Stimulated activated CD8-positive, alpha-beta memory T cell treated with anti-CD3 and anti-CD28 coated beads, Interleukin-2, amount 100 ng/mL, for 48 hours (primary cell): ENCODE data around the gene ST3GAL3.

Experiments
- DNase-seq, 2 donors: peaks; one replicate each; pipeline ENCODE4 v3.0.0-alpha.2; 2020; ENCODE audit warnings: low read depth in 2 of 2

The ST3GAL3 gene

DNA sequence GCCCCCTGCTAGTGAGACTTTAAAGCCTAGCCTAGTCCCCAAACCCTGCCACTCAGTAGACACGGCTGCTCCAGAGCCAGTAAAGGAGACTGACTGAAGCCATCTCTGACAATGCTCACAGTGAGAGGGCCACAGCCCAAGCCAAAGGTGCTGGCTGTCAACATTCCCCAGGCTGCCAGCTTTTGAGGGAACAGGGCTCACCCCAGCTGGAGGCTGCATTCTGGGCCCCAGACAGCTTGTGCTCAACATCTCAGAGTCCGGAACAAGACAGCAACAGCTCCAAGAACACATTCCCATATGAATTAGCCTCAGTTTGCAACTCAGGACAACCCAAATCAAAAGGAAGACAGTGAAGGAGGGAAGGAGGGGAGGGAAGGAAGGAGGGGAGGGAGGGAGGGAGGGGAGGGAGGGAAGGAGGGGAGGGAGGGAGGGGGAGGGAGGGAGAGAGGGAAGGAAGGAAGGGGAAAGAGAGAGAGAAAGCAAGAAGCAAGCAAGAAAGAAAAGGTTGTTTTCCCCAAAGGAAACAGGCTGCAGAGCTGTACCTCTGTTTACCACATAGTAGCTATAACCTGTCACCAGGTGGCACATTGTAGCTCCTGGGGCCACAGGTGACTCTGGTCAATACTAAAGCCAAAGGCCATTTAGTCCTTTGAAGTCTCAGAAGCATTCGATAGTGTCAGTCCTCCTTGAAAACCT is 231.7 kb downstream of the ST3GAL3 start:
- no peak for DNase-seq

- DNase-seq, result no peak
These were observed 235.1 kb downstream of the ST3GAL3 start for GRCh38 chr1:43942411-43942810.

- no peak for DNase-seq
These were observed 237.5 kb downstream of the ST3GAL3 start for GRCh38 chr1:43944860-43945259.

- no peak for DNase-seq
These were observed 238.4 kb downstream of the ST3GAL3 start for GRCh38 chr1:43945674-43946235.

GRCh38 chr1:43946236-43947060 is 239.1 kb downstream of the ST3GAL3 start, which contains the start of gene IPO13:
TSS of gene IPO13 (plus strand) at chr1:43946950. CDS start at chr1:43947601, 651 bp downstream.
- DNase-seq, result peak; percentile 92 to 95

DNA sequence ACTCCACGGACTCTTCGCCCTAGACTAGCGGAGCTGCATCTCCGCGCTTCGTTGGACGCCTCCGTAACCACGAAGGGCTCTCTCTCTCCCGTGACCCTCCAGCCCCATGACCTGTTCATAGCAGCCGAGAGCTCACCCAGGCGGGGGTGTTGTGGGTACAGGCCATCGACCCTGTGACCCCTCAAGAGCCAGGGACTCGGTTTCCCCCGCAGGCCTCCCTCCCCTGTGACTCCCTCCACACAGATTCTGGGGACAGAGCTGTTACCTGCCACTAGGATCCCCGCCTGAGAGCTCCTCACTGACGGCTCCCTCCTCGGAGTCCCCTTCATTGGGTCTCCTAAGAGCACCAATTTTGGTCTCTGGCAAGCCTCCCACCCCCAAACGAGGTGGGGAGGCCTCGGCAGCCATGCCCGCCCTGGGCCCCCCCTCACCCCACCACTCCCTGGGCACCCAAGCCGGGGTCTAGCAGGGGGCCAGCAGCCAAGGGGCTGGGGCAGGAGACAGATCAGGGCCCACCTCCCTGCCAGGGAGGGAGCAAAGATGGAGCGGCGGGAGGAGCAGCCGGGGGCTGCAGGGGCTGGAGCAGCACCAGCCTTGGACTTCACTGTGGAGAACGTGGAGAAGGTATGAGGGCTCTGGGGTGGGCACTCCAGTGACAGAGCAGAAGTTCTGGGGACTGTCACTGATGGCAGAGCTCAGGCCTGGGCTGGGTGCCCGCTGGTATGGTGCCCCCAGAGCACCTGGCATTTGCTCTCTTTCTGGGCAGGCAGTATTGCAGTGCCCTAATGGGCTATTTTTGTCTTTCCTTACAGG is 239.9 kb downstream of the ST3GAL3 start:
- no peak for DNase-seq

- no peak for DNase-seq
These were observed 240.6 kb downstream of the ST3GAL3 start for GRCh38 chr1:43947874-43948437.

DNA sequence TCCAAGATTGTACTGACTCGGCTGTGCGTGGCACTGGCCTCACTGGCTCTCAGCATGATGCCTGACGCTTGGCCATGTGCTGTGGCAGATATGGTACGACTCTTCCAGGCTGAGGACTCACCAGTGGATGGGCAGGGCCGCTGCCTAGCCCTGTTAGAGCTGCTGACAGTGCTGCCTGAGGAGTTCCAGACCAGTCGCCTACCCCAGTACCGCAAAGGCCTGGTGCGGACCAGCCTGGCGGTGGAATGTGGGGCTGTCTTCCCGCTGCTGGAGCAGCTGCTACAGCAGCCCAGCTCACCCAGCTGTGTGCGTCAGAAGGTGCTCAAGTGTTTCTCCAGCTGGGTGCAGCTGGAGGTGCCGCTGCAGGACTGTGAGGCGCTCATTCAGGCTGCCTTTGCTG is 242.3 kb downstream of the ST3GAL3 start:
- DNase-seq, result no peak

GRCh38 chr1:43951021-43951985 is 244.0 kb downstream of the ST3GAL3 start:
- DNase-seq, result no peak

GRCh38 chr1:43952731-43953346 is 245.5 kb downstream of the ST3GAL3 start:
- DNase-seq, result no peak

DNA sequence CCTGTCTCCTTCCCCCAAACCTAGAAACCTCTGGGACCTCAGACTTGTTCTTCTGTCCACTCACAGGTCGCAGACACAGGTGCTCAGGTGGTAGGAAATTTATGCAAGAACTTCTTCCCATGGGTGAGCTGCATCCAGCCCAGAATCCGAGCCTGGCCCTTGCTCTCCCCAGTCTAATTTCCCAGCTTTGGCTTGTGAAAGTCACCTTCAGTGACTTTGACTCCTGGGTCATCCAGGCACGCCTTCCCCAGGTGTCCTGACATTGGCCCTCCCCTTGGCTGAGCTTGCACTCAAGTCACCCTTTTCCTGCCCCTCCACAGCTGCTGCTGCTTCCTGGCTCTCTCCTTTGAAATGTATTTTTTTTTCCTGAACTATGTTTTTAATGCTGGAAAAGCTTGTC is 246.0 kb downstream of the ST3GAL3 start:
- no peak for DNase-seq

- no peak for DNase-seq
These were observed 246.7 kb downstream of the ST3GAL3 start for GRCh38 chr1:43954036-43954435.

DNA sequence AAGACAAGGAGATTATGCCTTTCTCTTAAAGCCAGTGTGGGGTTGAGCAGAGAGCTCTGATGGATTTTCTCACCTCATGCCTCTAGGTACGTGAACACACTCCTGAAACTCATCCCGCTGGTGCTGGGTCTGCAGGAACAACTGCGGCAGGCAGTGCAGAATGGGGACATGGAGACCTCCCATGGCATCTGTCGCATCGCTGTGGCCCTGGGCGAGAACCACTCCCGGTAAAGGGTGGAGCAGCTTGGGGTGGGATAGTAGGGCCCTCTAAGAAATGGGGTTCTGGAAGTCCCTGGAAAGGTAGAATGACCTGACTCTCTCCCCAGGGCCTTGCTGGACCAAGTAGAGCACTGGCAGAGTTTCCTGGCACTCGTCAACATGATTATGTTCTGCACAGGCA is 248.9 kb downstream of the ST3GAL3 start:
- DNase-seq, result no peak

GRCh38 chr1:43957407-43958040 is 250.2 kb downstream of the ST3GAL3 start:
- DNase-seq, result no peak

DNA sequence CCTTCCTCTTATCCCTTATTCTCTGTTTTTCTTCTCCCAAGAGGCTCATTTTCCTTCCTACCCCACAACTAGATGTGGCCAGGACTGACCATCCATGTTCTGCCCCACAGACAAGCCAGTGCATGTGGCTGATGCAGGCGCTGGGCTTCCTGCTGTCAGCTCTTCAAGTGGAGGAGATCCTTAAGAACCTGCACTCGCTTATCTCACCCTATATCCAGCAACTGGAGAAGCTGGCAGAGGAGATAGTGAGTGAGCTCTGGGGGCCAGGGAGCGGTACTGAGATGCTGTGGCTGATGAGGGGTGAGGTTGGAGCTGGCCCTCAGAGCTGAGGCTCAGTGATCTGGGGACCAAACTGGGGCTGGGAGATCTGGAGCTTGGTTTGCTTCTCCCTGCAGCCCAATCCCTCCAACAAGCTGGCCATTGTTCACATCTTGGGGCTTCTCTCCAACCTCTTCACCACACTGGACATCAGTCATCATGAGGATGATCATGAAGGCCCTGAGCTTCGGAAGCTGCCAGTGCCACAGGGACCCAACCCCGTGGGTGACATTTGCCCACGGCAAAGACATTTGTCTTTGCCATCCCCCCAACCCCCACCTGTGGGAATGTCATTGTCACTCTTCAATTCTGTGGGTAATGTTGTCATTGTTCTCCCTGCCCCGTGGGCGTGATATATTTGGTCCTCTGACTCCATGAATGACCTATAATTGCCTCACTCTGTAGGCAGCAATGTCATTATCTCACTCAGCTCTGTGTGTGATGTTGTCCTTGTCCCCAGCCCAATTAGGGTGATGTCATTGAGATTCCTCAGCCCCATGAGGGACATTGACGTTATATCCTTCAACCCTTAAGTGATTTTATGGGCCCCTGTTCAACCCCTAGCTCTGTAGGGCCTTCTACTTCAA is 251.3 kb downstream of the ST3GAL3 start:
- no peak for DNase-seq

DNA sequence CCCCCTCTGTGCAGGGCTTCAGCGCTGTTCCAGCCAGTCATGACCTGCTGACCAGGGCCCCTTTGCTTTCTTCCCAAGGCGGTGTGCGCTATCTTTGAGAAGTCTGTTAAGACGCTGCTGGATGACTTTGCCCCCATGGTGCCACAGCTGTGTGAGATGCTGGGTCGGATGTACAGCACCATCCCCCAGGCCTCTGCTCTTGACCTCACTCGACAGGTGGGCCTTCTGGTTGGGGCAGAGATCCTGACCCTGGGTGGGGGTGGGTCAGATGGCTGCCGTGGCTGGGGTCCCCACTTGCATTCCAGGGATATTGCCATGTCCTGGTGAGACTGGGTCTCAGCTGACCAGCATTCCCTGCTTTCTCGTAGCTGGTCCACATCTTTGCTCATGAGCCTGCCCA is 253.5 kb downstream of the ST3GAL3 start:
- DNase-seq, result no peak

DNA sequence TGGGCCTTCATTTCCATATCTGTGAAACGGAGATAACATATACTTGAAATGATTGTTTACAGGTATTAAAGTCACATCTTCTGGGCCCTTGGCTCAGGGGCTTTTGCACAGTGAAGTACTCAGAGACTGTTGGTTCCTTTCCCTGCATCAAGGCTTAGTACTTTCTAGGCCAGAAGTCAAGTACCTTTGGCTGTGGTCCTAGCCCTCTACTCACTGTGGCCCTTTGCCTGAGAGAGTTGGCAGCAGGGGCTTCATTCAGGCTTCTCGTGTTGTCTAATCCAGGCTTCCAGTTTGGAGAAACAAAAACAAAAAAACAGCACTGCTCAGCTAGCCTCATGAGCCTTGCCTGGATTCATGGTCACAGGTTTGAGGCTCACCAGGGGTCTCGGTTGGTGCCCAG is 254.4 kb downstream of the ST3GAL3 start:
- no peak for DNase-seq

- no peak for DNase-seq
These were observed 255.0 kb downstream of the ST3GAL3 start for GRCh38 chr1:43962324-43962723.
